NT2/D1 (cell line): Measurements from ENCODE around the gene ZNF683.
"Not testable (repeated sequence)": the region's sequence is repeated elsewhere in the genome, so short reads cannot be mapped to it uniquely, and the experiment has no call there.

ENCODE experiments used
- DNase-seq: peaks from one replicate; pipeline ENCODE4 v3.0.0-alpha.2; 2011; ENCODE audit warnings: low read depth, low spot score
- H3K27me3 ChIP-seq: 2 replicates; pipeline ENCODE4 v1.6.0; 2011; ENCODE audit warnings: mild to moderate bottlenecking; ENCODE audit not compliant: insufficient read length, insufficient read depth
- H3K36me3 ChIP-seq: 2 replicates; pipeline ENCODE4 v1.6.1; 2011; ENCODE audit warnings: mild to moderate bottlenecking, low read length, mixed read lengths; ENCODE audit not compliant: insufficient read depth, insufficient read length
- H3K4me1 ChIP-seq: 2 replicates; pipeline ENCODE4 v1.5.1; 2011; ENCODE audit not compliant: insufficient read depth, insufficient read length
- H3K4me3 ChIP-seq: 2 replicates; pipeline ENCODE4 v1.5.1; 2011; ENCODE audit warnings: low read depth; ENCODE audit not compliant: insufficient read length
- H3K9ac ChIP-seq: 2 replicates; pipeline ENCODE4 v1.6.0; 2011; ENCODE audit warnings: low read depth; ENCODE audit not compliant: insufficient read length
- H3K9me3 ChIP-seq: 2 replicates; pipeline ENCODE4 v1.5.1; 2011; ENCODE audit warnings: mild to moderate bottlenecking, low read length; ENCODE audit not compliant: insufficient read depth
- SUZ12 ChIP-seq: IDR thresholded peaks from 2 replicates; pipeline ENCODE4 v1.6.1; 2011; ENCODE audit not compliant: insufficient read length, insufficient read depth; ENCODE audit errors: extremely low read depth
- YY1 ChIP-seq: IDR thresholded peaks from 2 replicates; pipeline ENCODE4 v1.6.1; 2011; ENCODE audit not compliant: insufficient read length, insufficient read depth
- ZNF274 ChIP-seq: IDR thresholded peaks from 2 replicates; pipeline ENCODE4 v1.6.1; 2011; ENCODE audit warnings: mild to moderate bottlenecking, low read depth, low read length

Gene ZNF683

DNA sequence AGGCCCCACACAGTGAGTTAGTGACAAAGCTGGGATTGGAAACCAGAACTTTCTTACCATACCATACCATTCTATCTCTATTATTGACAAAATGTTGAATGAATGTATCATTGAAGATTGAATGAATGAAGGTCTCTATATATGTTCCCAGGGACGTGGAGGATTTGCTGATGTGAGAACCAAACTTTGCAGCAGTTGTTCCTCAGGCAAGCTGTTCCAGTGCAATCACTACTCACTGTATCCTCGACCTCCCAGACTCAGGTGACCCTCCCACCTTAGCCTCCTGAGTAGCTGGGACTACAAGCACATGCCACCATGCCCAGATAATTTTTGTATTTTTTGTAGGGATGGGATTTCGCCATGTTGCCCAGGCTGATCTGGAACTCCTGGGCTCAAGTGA is 26.5 kb upstream of the ZNF683 start:
- TF ChIP-seq ZNF274 (no peak), SUZ12 (no peak), YY1 (no peak)

DNA sequence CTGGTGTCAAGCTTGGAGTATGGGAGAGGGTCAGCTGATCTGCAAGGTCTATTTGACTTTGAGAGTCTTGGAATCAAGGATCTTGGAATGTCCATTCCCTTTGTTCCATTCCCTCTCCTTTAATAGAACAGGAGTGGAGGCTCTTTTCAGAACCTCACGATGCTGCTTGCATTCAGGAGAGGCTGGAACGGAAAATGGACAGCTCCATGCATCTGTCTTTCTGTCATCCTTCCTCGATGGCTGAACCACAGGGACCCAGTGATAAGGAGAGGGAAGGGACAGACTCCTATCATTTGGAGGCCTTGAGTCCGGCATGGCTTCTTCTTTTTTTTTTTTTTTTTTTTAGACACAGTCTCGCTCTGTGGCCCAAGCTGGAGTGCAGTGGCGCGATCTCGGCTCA is 23.2 kb upstream of the ZNF683 start:
- TF ChIP-seq ZNF274 (no peak), YY1 (no peak), SUZ12 (no peak)

More for the DNA sequence above, 26.5 kb upstream of the ZNF683 start:
- Histone ChIP-seq H3K4me1 (no peaks in the 10 kb centered on the region), H3K27me3 (no peaks in the 10 kb centered on the region), H3K9ac (no peak overlapping the region), H3K36me3 (no peaks in the 10 kb centered on the region), H3K4me3 (no peak overlapping the region), H3K9me3 (no peaks in the 10 kb centered on the region)
- DNase-seq, result no peak

DNA sequence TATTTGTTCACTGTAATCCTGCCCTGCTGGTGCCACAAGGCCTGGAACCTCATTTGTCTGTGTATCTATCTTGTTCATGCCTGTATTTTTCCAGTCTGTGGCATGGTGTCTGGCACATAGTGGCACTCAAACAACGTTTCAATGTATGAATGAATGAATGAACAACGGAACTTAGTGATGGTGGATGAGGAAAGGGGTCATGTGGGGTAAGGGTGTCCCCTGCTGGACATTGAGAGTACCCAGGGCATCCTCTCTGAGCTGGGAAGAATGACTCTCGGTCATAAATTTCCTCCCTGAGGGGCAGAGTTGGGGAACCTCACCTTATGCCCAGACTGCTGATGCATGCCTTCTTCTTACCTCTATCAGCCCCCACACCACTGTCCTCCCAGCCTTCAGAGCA is 18.9 kb upstream of the ZNF683 start:
- no peaks in the 10 kb centered on the region for H3K9me3 ChIP-seq
- H3K36me3 ChIP-seq, result no peaks in the 10 kb centered on the region
- no peak overlapping the region for H3K9ac ChIP-seq
- no peak for TF ChIP-seq SUZ12
- no peak for TF ChIP-seq YY1
- TF ChIP-seq ZNF274, result no peak
- H3K27me3 ChIP-seq, result no peaks in the 10 kb centered on the region
- peaks cover 7% of the 10 kb centered on the region for H3K4me1 ChIP-seq
- no peak overlapping the region for H3K4me3 ChIP-seq
- peak; percentile 57 for DNase-seq

More for the DNA sequence above, 23.2 kb upstream of the ZNF683 start:
- Histone ChIP-seq H3K9ac (no peak overlapping the region), H3K4me1 (peaks cover 7% of the 10 kb centered on the region), H3K4me3 (no peak overlapping the region), H3K36me3 (no peaks in the 10 kb centered on the region), H3K9me3 (no peaks in the 10 kb centered on the region), H3K27me3 (no peaks in the 10 kb centered on the region)
- DNase-seq, result no peak

DNA sequence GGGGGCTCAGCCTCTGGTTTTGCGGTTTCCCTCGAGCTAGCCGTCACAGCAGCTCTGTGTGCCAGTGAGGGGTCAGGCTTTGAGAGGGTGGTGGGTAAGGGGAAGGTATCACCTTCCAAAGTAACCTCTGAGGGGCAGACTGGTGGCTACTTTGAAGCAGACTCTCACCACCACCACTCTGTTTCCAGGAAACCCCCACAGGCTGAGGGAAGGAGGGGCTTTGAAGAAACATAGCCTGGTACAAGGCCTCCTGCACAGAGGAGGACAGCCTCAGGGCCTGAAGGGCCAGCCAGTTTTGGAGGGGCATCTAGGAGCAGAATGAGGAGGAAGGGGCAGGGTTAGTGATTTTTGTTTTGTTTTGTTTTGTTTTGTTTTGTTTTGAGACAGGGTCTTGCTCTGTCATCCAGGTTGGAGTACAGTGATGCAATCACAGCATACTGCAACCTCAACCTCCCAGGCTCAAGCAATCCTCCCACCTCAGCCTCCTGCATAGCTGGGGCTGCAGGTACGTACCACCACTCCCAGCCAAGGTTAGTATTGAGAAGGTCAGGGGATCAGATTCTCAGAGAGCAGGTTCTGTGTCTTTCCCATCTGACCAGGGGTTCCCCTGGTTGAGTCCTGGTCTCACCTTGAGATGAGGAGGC is 17.2 kb upstream of the ZNF683 start:
- no peaks in the 10 kb centered on the region for H3K36me3 ChIP-seq
- H3K4me1 ChIP-seq, result peaks cover 7% of the 10 kb centered on the region
- no peak overlapping the region for H3K4me3 ChIP-seq
- no peaks in the 10 kb centered on the region for H3K9me3 ChIP-seq
- no peak for DNase-seq
- no peak for TF ChIP-seq ZNF274
- no peak for TF ChIP-seq YY1
- no peak for TF ChIP-seq SUZ12
- no peaks in the 10 kb centered on the region for H3K27me3 ChIP-seq
- no peak overlapping the region for H3K9ac ChIP-seq

DNA sequence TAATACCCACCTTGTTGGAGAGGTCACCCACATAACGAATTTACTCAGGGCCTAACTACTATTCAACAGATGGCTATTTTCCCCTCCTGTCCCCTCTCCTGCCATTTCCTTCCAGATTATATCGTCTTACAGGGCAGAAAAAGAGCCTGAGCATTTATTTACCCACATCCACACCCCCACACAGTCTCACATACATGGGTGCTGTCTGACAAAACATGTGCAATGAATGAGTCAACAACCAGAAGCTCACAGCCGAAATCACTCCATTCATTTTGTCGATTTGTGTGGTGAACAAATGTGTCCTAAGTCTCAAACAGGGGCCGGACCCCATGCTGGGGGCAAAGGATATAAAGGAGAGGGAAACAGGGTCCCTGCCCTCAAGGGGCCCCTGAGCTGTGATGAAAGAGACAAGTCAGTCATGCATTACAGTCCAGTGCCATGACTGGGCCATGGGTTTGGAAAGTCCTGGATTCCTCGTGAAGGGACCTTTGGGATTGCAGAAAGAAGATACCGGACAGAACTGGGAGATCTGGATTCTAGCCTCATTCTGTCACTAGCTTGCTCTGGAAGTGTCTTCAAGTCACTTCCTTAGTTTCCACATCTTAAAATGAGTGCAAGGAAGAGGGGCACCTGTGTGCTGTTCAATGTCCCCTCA is 16.4 kb upstream of the ZNF683 start:
- H3K36me3 ChIP-seq, result no peaks in the 10 kb centered on the region
- no peaks in the 10 kb centered on the region for H3K9me3 ChIP-seq
- TF ChIP-seq SUZ12 (no peak), ZNF274 (no peak), YY1 (no peak)
- H3K4me3 ChIP-seq, result no peak overlapping the region
- no peaks in the 10 kb centered on the region for H3K27me3 ChIP-seq
- H3K4me1 ChIP-seq, result peaks cover 7% of the 10 kb centered on the region
- DNase-seq, result no peak
- no peak overlapping the region for H3K9ac ChIP-seq

DNA sequence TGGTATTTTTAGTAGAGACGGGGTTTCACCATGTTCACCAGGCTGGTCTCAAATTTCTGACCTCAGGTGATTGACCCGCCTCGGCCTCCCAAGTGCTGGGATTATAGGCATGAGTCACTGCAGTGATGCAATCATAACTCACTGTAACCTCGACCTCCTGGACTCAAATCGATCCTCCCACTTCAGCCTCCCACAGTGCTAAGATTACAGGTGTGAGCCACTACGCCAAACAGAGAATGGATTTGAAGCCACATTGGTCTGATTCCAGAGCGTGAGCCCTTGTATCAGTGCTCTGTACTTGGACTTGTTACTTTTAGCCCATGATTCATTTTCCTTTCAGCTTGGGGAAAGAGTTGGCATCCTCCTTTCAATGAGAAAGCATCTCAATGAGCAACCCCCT is 14.9 kb upstream of the ZNF683 start:
- TF ChIP-seq ZNF274, result no peak
- no peak overlapping the region for H3K4me3 ChIP-seq
- no peak for DNase-seq
- peaks cover 7% of the 10 kb centered on the region for H3K4me1 ChIP-seq
- H3K9ac ChIP-seq, result no peak overlapping the region
- no peaks in the 10 kb centered on the region for H3K36me3 ChIP-seq
- H3K9me3 ChIP-seq, result no peaks in the 10 kb centered on the region
- H3K27me3 ChIP-seq, result no peaks in the 10 kb centered on the region

DNA sequence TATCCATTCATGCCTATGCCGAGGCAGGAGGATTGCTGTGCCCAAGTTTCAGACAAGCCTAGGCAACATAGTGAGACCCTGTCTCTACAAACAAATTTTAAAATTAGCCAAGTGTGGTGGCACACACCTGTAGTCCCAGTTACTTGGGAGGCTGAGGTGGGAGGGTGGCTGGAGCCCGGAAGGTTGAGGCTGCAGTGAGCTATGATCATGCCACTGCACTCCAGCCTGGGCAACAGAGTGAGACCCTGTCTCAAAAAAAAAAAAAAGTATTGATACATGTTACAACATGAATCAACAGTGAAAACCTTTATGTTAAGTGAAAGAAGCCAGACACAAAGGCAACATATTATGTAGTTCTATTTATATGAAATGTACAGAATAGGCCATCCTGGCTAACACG is 12.5 kb upstream of the ZNF683 start:
- not testable (repeated sequence) for H3K4me3 ChIP-seq, H3K36me3 ChIP-seq, H3K9ac ChIP-seq, H3K4me1 ChIP-seq, DNase-seq, H3K27me3 ChIP-seq, H3K9me3 ChIP-seq

DNA sequence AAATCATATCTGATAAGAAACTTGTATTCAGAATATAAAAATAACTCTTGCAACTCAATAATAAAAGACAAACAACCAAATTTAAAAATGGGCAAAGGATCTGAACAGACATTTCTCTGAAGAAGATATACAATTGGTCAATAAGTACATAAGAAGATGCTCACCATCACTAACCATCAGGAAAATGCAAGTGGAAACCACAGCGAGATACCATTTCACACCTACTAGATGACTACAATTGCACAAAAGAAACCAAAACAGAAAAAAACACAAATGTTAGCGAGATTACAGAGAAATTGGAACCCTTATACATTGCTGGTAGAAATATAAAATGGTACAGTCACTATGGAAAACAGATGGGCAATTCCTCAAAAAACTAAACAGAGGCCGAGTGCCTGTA is 11.5 kb upstream of the ZNF683 start:
- Histone ChIP-seq H3K27me3 (no peaks in the 10 kb centered on the region), H3K9ac (no peak overlapping the region), H3K4me1 (no peaks in the 10 kb centered on the region), H3K4me3 (no peak overlapping the region), H3K9me3 (no peaks in the 10 kb centered on the region), H3K36me3 (no peaks in the 10 kb centered on the region)
- no peak for DNase-seq
- TF ChIP-seq ZNF274 (no peak), SUZ12 (no peak), YY1 (no peak)
